CD4-positive, alpha-beta T cell treated with Interleukin-2 at 100 ng/mL for 4 hours (primary cell): ENCODE data around the gene FN1.
"Not testable (repeated sequence)": the region's sequence is repeated elsewhere in the genome, so short reads cannot be mapped to it uniquely, and the experiment has no call there.

Experiments
- DNase-seq: peaks from one replicate; pipeline ENCODE4 v3.0.0-alpha.2; 2020; ENCODE audit warnings: low spot score

FN1 gene

GRCh38 chr2:215422676-215423075 is 13.2 kb downstream of the FN1 start:
- DNase-seq: no peak

GRCh38 chr2:215421859-215422461 is 13.9 kb downstream of the FN1 start:
- DNase-seq: no peak

- DNase-seq: no peak
Measured at GRCh38 chr2:215420471-215420935, 15.4 kb downstream of the FN1 start.

GRCh38 chr2:215419769-215420470 is 15.9 kb downstream of the FN1 start:
- DNase-seq: no peak

GRCh38 chr2:215419113-215419512 is 16.8 kb downstream of the FN1 start:
- no peak for DNase-seq

GRCh38 chr2:215418064-215418963 is 17.6 kb downstream of the FN1 start:
- DNase-seq: no peak

- no peak for DNase-seq
Measured at GRCh38 chr2:215417400-215417951, 18.4 kb downstream of the FN1 start.

GRCh38 chr2:215416656-215417055 is 19.2 kb downstream of the FN1 start:
- no peak for DNase-seq

- DNase-seq: no peak
Measured at GRCh38 chr2:215415820-215416577, 19.9 kb downstream of the FN1 start.

- no peak for DNase-seq
Measured at GRCh38 chr2:215415218-215415617, 20.6 kb downstream of the FN1 start.

- DNase-seq: no peak
Measured at GRCh38 chr2:215414674-215415073, 21.2 kb downstream of the FN1 start.

- no peak for DNase-seq
Measured at GRCh38 chr2:215413974-215414373, 21.9 kb downstream of the FN1 start.

- no peak for DNase-seq
Measured at GRCh38 chr2:215413484-215413777, 22.4 kb downstream of the FN1 start.

- DNase-seq: no peak
Measured at GRCh38 chr2:215411941-215412743, 23.7 kb downstream of the FN1 start.

GRCh38 chr2:215410932-215411285 is 25.0 kb downstream of the FN1 start:
- no peak for DNase-seq

GRCh38 chr2:215410181-215410931 is 25.5 kb downstream of the FN1 start:
- DNase-seq: not testable (repeated sequence)

GRCh38 chr2:215409331-215410127 is 26.3 kb downstream of the FN1 start:
- no peak for DNase-seq

- not testable (repeated sequence) for DNase-seq
Measured at GRCh38 chr2:215408441-215408840, 27.4 kb downstream of the FN1 start.

GRCh38 chr2:215407590-215408264 is 28.1 kb downstream of the FN1 start:
- DNase-seq: no peak
